Sigmoid colon (tissue), 7 donors: ENCODE results near the gene ZSCAN16. TPM values are rescaled to one million over a fixed set of nuclear protein-coding genes. Genes with fewer than 3 reads are reported as not detected.

ENCODE experiments used
- DNase-seq: peaks from one replicate; pipeline ENCODE4 v3.0.0-alpha.2; 2019
- H3K27ac ChIP-seq, 4 donors: fragments of 200-600 bp; sonication (generic); one replicate each; pipeline ENCODE4 v1.5.1; 2016 to 2019; ENCODE audit warnings: mild to moderate bottlenecking in 1 of 4
- H3K27me3 ChIP-seq, 3 donors: fragments of 200-600 bp; sonication (generic); one replicate each; pipeline ENCODE4 v1.5.1; 2019; ENCODE audit warnings: mild to moderate bottlenecking in 1 of 3
- H3K36me3 ChIP-seq, 4 donors: fragments of 200-600 bp; sonication (generic); one replicate each; pipeline ENCODE4 v1.5.1; 2016 to 2019
- H3K4me1 ChIP-seq, 4 donors: fragments of 200-600 bp; sonication (generic); one replicate each; pipeline ENCODE4 v1.5.1; 2017 to 2019
- H3K4me3 ChIP-seq, 4 donors: fragments of 200-600 bp; sonication (generic); one replicate each; pipeline ENCODE4 v1.5.1; 2017 to 2019; ENCODE audit warnings: mild to moderate bottlenecking in 2 of 4, moderate library complexity in 1 of 4
- H3K9me3 ChIP-seq, 4 donors: fragments of 200-600 bp in 3 of 4; sonication (generic) in 3 of 4; one replicate each; pipeline versions ENCODE4 v1.5.1 to v1.6.1; 2013 to 2019
- CTCF ChIP-seq, 4 experiments: fragments of 450-650 bp in 3 of 4; fragments of 200-600 bp in 1 of 4; IDR thresholded peaks; one replicate each; pipeline ENCODE4 v1.5.1; 2016 to 2019; ENCODE audit warnings: antibody characterized with exemption in 4 of 4, mild to moderate bottlenecking in 3 of 4, moderate library complexity in 2 of 4
- EP300 ChIP-seq, 4 donors: sonication (generic); formaldehyde crosslinking; IDR thresholded peaks; one replicate each; pipeline ENCODE4 v1.6.1; 2017; ENCODE audit warnings: antibody characterized with exemption in 4 of 4
- POLR2A ChIP-seq, 2 donors: fragments of 450-650 bp; IDR thresholded peaks; one replicate each; pipeline ENCODE4 v1.6.1; 2016; ENCODE audit warnings: antibody characterized with exemption in 2 of 2, mild to moderate bottlenecking in 2 of 2, moderate library complexity in 2 of 2
- POLR2AphosphoS5 ChIP-seq, 4 donors: sonication (generic); formaldehyde crosslinking; IDR thresholded peaks; one replicate each; pipeline ENCODE4 v1.6.1; 2017; ENCODE audit warnings: antibody characterized with exemption in 4 of 4
- WGBS, 2 donors: extraction: QIAGEN DNeasy Blood & Tissue Kit; methylation state at CpG; one replicate each; pipeline ENCODE4 v1.1.7; 2013; 5-methylcytosine and 5-hydroxymethylcytosine counted together
- intact Hi-C: fragments of 100-400 bp; cut with DNase I; formaldehyde crosslinking; loops from one replicate; pipeline ENCODE4 v1.15.1; 2023
- polyA plus RNA-seq, 3 donors: library from polyadenylated mRNA; stranded (reverse); fragments of 200-250 nt; gene quantifications; one replicate each; pipeline ENCODE4 v1.2.3, GENCODE V29; 2013
- total RNA-seq, 4 donors: library from RNA; depleted of rRNA; stranded (reverse); fragments of >200 nt; gene quantifications; one replicate each; pipeline ENCODE4 v1.1.0, GENCODE V29; 2016
- donor health status: healthy with polysubstance abuse.
- donor health status: Bipolar disorder and iron deficiency.
- donor health status: healthy.

The ZSCAN16 gene
- total and polyA plus RNA-seq, 7 donors: 1.4 to 8.3 (median 7.5) TPM

- H3K9me3 ChIP-seq: no peaks in the 10 kb centered on the region
- H3K4me3 ChIP-seq: no peak overlapping the region
- no peaks in the 10 kb centered on the region for H3K4me1 ChIP-seq
- 93 to 97% methylated on average over 1 of the region's 1 CpG for WGBS, 2 donors
- H3K27ac ChIP-seq: no peak overlapping the region
- intact Hi-C loops: no loop called here
- H3K27me3 ChIP-seq: no peaks in the 10 kb centered on the region
- TF ChIP-seq POLR2AphosphoS5 (IDR thresholded peaks at IDR 0.05) (no peak), EP300 (IDR thresholded peaks at IDR 0.05) (no peak), POLR2A (IDR thresholded peaks at IDR 0.05) (no peak), CTCF (IDR thresholded peaks at IDR 0.05) (no peak)
- H3K36me3 ChIP-seq: peaks cover 33 to 92% (median 59%) of the 10 kb centered on the region in 4 donors
- DNase-seq: no peak
These were observed 29.1 kb downstream of the ZSCAN16 start for GRCh38 chr6:28153546-28153945.

GRCh38 chr6:28154357-28154756 lies 29.9 kb downstream of the ZSCAN16 start:
- Histone ChIP-seq H3K27ac (no peak overlapping the region), H3K27me3 (no peaks in the 10 kb centered on the region), H3K36me3 (peaks cover 33 to 87% (median 51%) of the 10 kb centered on the region in 4 donors), H3K9me3 (no peaks in the 10 kb centered on the region), H3K4me3 (no peak overlapping the region), H3K4me1 (no peaks in the 10 kb centered on the region)
- intact Hi-C loops: no loop called here
- DNase-seq: no peak
- no peak for TF ChIP-seq CTCF (IDR thresholded peaks at IDR 0.05)

- Histone ChIP-seq H3K36me3 (peaks cover 14 to 48% (median 22%) of the 10 kb centered on the region in 4 donors), H3K27ac (no peak overlapping the region), H3K4me3 (no peak overlapping the region), H3K4me1 (peaks cover 0 to 13% (median 7%) of the 10 kb centered on the region in 4 donors), H3K9me3 (no peaks in the 10 kb centered on the region), H3K27me3 (no peaks in the 10 kb centered on the region)
- intact Hi-C loops: no loop called here
- TF ChIP-seq EP300 (IDR thresholded peaks at IDR 0.05) (no peak), CTCF (IDR thresholded peaks at IDR 0.05) (no peak), POLR2A (IDR thresholded peaks at IDR 0.05) (no peak), POLR2AphosphoS5 (IDR thresholded peaks at IDR 0.05) (no peak)
- 97 to 98% methylated on average over 3 of the region's 3 CpGs for WGBS, 2 donors
- DNase-seq: no peak
These were observed 33.9 kb downstream of the ZSCAN16 start for GRCh38 chr6:28158318-28158717.

- 95 to 97% methylated on average over 4 of the region's 4 CpGs for WGBS, 2 donors
- intact Hi-C loops: no loop called here
- no peak overlapping the region for H3K4me3 ChIP-seq
- TF ChIP-seq EP300 (IDR thresholded peaks at IDR 0.05): no peak
- TF ChIP-seq POLR2A (IDR thresholded peaks at IDR 0.05): no peak
- DNase-seq: no peak
- H3K9me3 ChIP-seq: no peaks in the 10 kb centered on the region
- H3K27me3 ChIP-seq: no peaks in the 10 kb centered on the region
- H3K36me3 ChIP-seq: peaks cover 6 to 40% (median 14%) of the 10 kb centered on the region in 4 donors
- no peak overlapping the region for H3K27ac ChIP-seq
- peaks cover 0 to 13% (median 7%) of the 10 kb centered on the region in 4 donors for H3K4me1 ChIP-seq
These were observed 34.7 kb downstream of the ZSCAN16 start for GRCh38 chr6:28159029-28159607.

- WGBS, 2 donors: 81 to 84% methylated on average over 2 of the region's 2 CpGs
- peaks cover 0 to 13% (median 7%) of the 10 kb centered on the region in 4 donors for H3K4me1 ChIP-seq
These were observed 35.8 kb downstream of the ZSCAN16 start for GRCh38 chr6:28160233-28160632.

More at GRCh38 chr6:28160233-28160632, 35.8 kb downstream of the ZSCAN16 start:
- TF ChIP-seq POLR2A (IDR thresholded peaks at IDR 0.05): no peak
- no peak for TF ChIP-seq POLR2AphosphoS5 (IDR thresholded peaks at IDR 0.05)
- no peak for TF ChIP-seq CTCF (IDR thresholded peaks at IDR 0.05)
- TF ChIP-seq EP300 (IDR thresholded peaks at IDR 0.05): no peak
- Histone ChIP-seq H3K27me3 (no peaks in the 10 kb centered on the region), H3K36me3 (peaks cover 0 to 29% (median 4%) of the 10 kb centered on the region in 4 donors), H3K9me3 (no peaks in the 10 kb centered on the region), H3K4me3 (no peak overlapping the region), H3K27ac (no peak overlapping the region)
- DNase-seq: no peak
- intact Hi-C loops: no loop called here
